ENCODE data around the gene CHSY1. TPM values are rescaled to one million over a fixed set of nuclear protein-coding genes. Genes with fewer than 3 reads are reported as not detected.

CHSY1 gene
- total RNA-seq: 10 to 100 TPM; 16.9 to 85.3 (median 39.4) TPM

DNA sequence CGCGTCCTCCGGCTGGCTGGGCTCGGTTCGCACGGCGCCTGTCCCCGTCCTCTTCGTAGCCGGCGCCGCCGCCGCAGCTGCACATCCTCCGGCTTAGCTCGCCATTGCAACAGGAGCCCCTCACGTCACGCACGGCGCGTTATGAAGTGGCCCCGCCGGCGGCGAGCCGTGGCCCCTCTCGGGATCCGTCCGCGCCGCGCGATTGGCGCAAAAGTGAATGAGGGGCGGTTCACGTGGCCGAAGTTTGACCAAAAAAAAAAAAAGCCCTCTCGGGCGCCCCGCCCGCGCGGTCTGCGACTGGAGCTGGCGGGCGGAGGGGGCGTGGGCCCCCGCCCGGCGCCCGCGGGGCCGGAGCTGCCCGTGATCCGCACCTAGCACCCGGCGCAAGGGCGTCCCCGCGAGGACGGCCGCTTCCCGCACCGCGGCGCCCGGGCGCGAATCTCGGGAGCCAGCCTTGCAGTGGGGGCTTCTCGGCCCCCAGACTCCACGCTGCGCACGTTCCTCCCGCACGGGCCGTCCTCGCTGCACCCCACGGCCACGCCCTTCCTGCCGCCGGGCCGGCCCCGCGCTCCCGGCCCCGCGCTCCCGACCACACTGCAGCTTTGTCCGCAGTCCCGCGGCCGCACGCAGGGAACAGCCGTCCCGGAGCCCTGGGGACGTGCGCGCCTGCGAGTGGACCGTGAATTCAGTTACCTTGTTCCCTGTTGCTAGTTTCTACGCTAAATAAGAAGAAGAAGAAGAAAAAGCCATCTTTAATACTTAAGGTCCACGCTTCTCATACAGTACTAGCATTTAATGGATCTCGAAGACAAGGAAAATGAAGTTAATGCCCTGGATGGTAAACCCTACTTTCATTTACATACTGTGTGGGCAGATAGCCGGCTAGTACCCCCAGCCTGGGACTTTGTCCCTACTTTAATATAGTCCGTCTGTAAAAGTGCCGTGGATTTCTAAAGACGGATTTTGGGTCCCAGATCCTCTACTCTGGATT lies at the start of gene CHSY1:
TSS of gene CHSY1 (minus strand) at position 219 of the 991 bp plus-strand sequence. CDS start 592 bp downstream, outside the sequence.
- DNase-seq (ENCODE audit: low spot score) (peak; percentile 80), ATAC-seq (ENCODE audit: low FRiP score) (peak; percentile 88)
- TF ChIP-seq, protein P1, sequence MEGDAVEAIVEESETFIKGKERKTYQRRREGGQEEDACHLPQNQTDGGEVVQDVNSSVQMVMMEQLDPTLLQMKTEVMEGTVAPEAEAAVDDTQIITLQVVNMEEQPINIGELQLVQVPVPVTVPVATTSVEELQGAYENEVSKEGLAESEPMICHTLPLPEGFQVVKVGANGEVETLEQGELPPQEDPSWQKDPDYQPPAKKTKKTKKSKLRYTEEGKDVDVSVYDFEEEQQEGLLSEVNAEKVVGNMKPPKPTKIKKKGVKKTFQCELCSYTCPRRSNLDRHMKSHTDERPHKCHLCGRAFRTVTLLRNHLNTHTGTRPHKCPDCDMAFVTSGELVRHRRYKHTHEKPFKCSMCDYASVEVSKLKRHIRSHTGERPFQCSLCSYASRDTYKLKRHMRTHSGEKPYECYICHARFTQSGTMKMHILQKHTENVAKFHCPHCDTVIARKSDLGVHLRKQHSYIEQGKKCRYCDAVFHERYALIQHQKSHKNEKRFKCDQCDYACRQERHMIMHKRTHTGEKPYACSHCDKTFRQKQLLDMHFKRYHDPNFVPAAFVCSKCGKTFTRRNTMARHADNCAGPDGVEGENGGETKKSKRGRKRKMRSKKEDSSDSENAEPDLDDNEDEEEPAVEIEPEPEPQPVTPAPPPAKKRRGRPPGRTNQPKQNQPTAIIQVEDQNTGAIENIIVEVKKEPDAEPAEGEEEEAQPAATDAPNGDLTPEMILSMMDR (IDR thresholded peaks at IDR 0.05): no peak

DNA sequence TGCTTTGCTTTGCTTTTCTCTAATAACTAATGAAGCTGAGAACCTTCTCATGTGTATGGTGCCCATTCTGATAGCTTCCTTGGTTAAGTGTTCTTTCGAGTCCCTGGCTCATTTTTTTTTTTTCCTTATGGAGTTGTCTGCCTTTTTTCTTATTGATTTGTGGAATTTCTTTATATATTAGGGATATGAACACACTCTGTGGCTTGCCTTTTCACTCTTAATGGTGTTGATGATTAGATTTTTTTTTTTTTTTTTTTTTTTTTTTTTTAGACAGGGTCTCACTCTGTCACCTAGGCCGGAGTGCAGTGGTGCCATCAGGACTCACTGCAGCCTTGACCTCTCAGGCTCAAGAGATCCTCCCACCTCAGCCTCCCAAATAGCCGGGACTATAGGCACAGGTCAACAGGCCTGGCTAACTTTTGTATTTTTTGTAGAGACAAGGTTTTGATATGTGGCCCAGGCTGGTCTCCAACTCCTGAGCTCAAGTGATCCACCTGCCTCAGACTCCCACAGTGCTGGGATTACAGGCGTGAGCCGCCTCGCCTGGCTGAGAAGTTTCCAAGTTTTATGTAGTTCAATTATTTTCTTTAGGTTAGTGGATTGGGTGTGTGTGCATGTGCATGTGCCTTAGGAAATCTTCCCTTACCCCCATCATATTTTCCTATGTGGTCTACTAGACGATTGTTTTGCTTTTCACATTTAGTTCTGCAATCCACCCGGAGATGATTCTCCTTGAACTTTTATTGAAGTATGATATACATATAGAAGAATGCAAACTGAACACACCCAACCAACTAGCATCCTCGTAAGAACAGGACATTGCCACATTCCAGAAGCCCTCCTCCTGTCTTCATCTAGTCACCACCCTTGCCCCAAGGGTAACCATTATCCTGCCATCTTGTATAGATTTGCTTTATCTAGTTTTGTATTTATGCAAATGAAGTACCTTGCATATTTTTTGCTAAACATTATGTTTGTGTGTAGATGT lies 44.9 kb upstream of the CHSY1 start:
- TF ChIP-seq, protein P1 (IDR thresholded peaks at IDR 0.05): no peak
- ATAC-seq (ENCODE audit: low FRiP score): no peak
- DNase-seq (ENCODE audit: low spot score): no peak

- DNase-seq (ENCODE audit: low spot score) (no peak), ATAC-seq (ENCODE audit: low FRiP score) (peak; percentile 59)
- TF ChIP-seq, protein P1 (IDR thresholded peaks at IDR 0.05): no peak
These were observed 43.8 kb upstream of the CHSY1 start for GRCh38 chr15:101295607-101296161.

- TF ChIP-seq, protein P1 (IDR thresholded peaks at IDR 0.05): no peak
- ATAC-seq (ENCODE audit: low FRiP score) (peak; percentile 96), DNase-seq (ENCODE audit: low spot score) (peak; percentile 96)
These were observed 43.1 kb upstream of the CHSY1 start, which contains the start of gene SNRPA1 for GRCh38 chr15:101294731-101295606. Gene SNRPA1, minus strand, starts transcription at chr15:101295248. Its CDS starts 70 bp downstream, at chr15:101295178.

DNA sequence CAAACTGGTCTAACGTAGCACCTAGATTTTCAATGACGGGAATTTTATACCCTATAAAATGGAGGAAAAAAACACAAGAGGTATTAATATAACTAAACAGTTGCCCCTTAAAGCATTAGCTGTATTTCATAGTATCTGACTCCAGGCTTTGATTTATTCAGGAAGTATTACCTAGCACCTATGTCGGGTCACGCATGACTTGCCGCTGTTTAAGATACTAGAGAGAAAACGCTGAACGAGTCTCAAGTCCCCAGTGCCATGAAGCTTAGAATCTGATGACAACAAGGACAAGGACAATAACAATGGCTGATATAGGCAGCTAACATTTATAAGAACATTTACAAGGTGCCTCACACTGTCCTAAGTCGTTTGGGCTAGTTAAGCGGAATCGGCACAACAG lies 41.3 kb upstream of the CHSY1 start:
- TF ChIP-seq, protein P1 (IDR thresholded peaks at IDR 0.05): no peak
- DNase-seq (ENCODE audit: low spot score) (no peak), ATAC-seq (ENCODE audit: low FRiP score) (no peak)

Data from omental fat pad (tissue), 4 donors.